ENCODE data around the gene USP44.

GRCh38 chr12:95516757-95517156, 34.5 kb downstream of the USP44 start:
- TF ChIP-seq POLR2AphosphoS5 (IDR thresholded peaks at IDR 0.05) (no peak), POLR2A (IDR thresholded peaks at IDR 0.05; ENCODE audit: low read depth) (no peak)

Measured in esophagus muscularis mucosa (tissue), 2 donors.